HL-60 (cell line): ENCODE measurements around the gene SLAMF7.

Experiments
- DNase-seq, 2 experiments: peaks; one replicate each; pipeline ENCODE4 v3.0.0-alpha.2; 2010 to 2020; ENCODE audit warnings: low read depth in 1 of 2, low spot score in 1 of 2
- H3K27ac ChIP-seq: fragments of 250-450 bp; sonication (Bioruptor Pico); replicated peaks from 2 replicates; pipeline ENCODE4 v1.5.1; 2020; ENCODE audit warnings: mild to moderate bottlenecking, moderate library complexity
- H3K27me3 ChIP-seq: fragments of 250-450 bp; sonication (Bioruptor Pico); 2 replicates; pipeline ENCODE4 v1.5.1; 2021; ENCODE audit warnings: mild to moderate bottlenecking, moderate library complexity; ENCODE audit not compliant: insufficient read depth, poor library complexity, severe bottlenecking
- H3K4me3 ChIP-seq: replicated peaks from 2 replicates; pipeline ENCODE4 v1.5.1; 2011; ENCODE audit warnings: mild to moderate bottlenecking, control low read depth, low read length; ENCODE audit not compliant: insufficient read depth
- SPI1 ChIP-seq: IDR thresholded peaks from 2 replicates; pipeline ENCODE4 v1.6.1; 2012; ENCODE audit warnings: low read depth, mild to moderate bottlenecking, borderline replicate concordance

SLAMF7 gene

DNA sequence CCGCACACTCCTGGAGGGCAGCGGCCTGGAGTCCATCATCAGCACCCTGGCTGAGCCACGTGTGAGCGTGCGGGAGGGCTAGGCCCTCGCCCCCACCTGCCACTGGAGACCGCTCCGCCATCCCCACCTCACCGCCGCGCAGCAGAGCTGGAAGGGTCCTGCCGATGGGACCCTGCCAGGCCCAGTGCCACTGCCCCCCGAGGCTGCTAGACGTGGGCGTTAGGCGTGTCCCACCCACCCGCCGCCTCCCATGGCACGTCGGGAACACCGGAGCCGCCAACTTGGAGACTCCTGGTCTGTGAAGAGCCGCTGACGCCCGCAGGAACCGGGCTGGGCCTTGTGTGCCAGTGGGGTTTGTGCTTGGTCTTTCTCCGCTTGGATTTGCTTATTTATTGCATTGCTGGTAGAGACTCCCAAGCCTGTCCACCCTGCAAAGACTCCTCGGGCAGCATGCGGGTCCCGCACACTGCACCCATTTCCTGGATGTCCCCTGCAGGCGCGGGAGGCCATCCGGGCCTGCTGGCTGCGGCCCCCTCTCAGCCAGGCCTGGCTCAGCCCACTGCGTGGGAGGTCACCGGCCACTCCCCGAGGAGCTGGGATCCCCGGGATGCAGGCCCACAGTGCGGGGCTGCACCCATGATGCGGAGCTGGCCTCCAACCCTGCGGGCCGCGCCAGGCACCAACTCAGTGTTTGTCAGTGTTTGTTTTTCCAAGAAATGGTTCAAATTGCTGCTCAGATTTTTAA is 63.0 kb downstream of the SLAMF7 start:
- no peaks in the 10 kb centered on the region for H3K27me3 ChIP-seq
- no peak overlapping the region for H3K27ac ChIP-seq
- no peak for DNase-seq
- no peak for TF ChIP-seq SPI1
- H3K4me3 ChIP-seq, result no peak overlapping the region
